Kidney (tissue), 22 donors: ENCODE measurements around the gene QPCTL. TPM values are rescaled to one million over a fixed set of nuclear protein-coding genes. Genes with fewer than 3 reads are reported as not detected.
A peak's percentile ranks its signal among the peaks of the same experiment; 100 is the strongest.

ENCODE experiments used
- DNase-seq, 5 donors: peaks; one replicate each; pipeline ENCODE4 v3.0.0-alpha.2; 2013 to 2020
- FAIRE-seq: peaks from 2 replicates; lab custom pipeline; 2012; peaks lifted over from hg19 to GRCh38; lab: Jason Lieb, UNC
- H3K27ac ChIP-seq, 2 donors: one replicate each; pipeline ENCODE4 v1.7.0; 2013; ENCODE audit warnings: low read depth in 2 of 2, low read length in 2 of 2, inconsistent platforms in 1 of 2
- H3K27me3 ChIP-seq: one replicate; pipeline ENCODE4 v1.7.1; 2013; ENCODE audit warnings: low read length, inconsistent platforms; ENCODE audit not compliant: control insufficient read depth, insufficient read depth
- H3K36me3 ChIP-seq, 3 donors: one replicate each; pipeline versions ENCODE4 v1.7.0 to v1.7.1; 2013; ENCODE audit warnings: low read length in 3 of 3, control low read depth in 1 of 3, inconsistent platforms in 1 of 3; ENCODE audit not compliant: insufficient read depth in 3 of 3, control insufficient read depth in 2 of 3
- H3K4me1 ChIP-seq, 3 donors: one replicate each; pipeline versions ENCODE4 v1.7.0 to v1.7.1; 2013; ENCODE audit warnings: low read length in 3 of 3, inconsistent platforms in 1 of 3, low read depth in 1 of 3; ENCODE audit not compliant: control insufficient read depth in 2 of 3, insufficient read depth in 2 of 3
- H3K4me3 ChIP-seq, 3 donors: one replicate each; pipeline versions ENCODE4 v1.7.0 to v1.8.1; 2013; ENCODE audit warnings: low read length in 3 of 3, control low read depth in 1 of 3, inconsistent platforms in 1 of 3
- H3K9ac ChIP-seq, 3 donors: one replicate each; pipeline versions ENCODE4 v1.7.0 to v1.7.1; 2013; ENCODE audit warnings: low read length in 3 of 3, control low read depth in 1 of 3, inconsistent platforms in 1 of 3
- H3K9me3 ChIP-seq, 3 donors: one replicate each; pipeline versions ENCODE4 v1.7.0 to v1.7.1; 2013; ENCODE audit warnings: low read length in 3 of 3, control low read depth in 1 of 3, inconsistent platforms in 1 of 3; ENCODE audit not compliant: control insufficient read depth in 2 of 3, insufficient read depth in 1 of 3
- intact Hi-C: fragments of 100-400 bp; cut with DNase I; formaldehyde crosslinking; loops from one replicate; pipeline ENCODE4 v1.11.1; 2022
- long read RNA-seq, 10 donors: library from polyadenylated mRNA in 1 of 10; unstranded in 1 of 10; transcript quantifications; one replicate each; pipeline ENCODE4 v2.0.0 and lab custom pipeline, GENCODE V29; 2021 to 2026
- polyA plus RNA-seq: library from polyadenylated mRNA; stranded (reverse); fragments of 350-450 nt; fragmentation: Illumina TruSeq; extraction: RNeasy Lipid Tissue Mini Kit (QIAGEN cat#74804); gene quantifications from one replicate; pipeline ENCODE4 v1.2.3, GENCODE V29; 2014; ENCODE audit warnings: low read depth, low replicate concordance; ENCODE audit not compliant: insufficient read depth
- total RNA-seq: library from RNA; stranded (reverse); fragmentation: NEBNext Ultra II Directional; extraction: Animal tissue kit (Norgen Biotek cat#: 25700); gene quantifications from one replicate; pipeline ENCODE4 v1.2.1, GENCODE V29; 2021
- TF ChIP-seq, protein P1 (sequence below): IDR thresholded peaks from 3 replicates; pipeline ENCODE4 v1.5.1; 2012; ENCODE audit warnings: mild to moderate bottlenecking, moderate library complexity, borderline replicate concordance; ENCODE audit not compliant: insufficient read depth; ENCODE audit errors: extremely low read depth
- donor health status: control.
- donor health status: control.
- donor health status: control.
- donor health status: control.
- donor health status: control.
- donor health status: DM: yes; HTN: yes; CAD: no.
- donor health status: Normal renal cell carcinoma (clear cell type).

The QPCTL gene
- total RNA-seq (8.0 TPM), polyA plus RNA-seq (6.8 TPM)
- long read RNA-seq, donor 1, result 0 reads
- long read RNA-seq, donor 2, partial matches to known transcripts, result 0 of 1 reads
- long read RNA-seq, donor 2, other reads (novel, unspliced or antisense), result 0 of 1 reads
- long read RNA-seq, donor 3, partial matches to known transcripts, result 0 of 1 reads
- long read RNA-seq, donor 3, other reads (novel, unspliced or antisense), result 0 of 1 reads
- long read RNA-seq, donor 4, partial matches to known transcripts, result 0 of 1 reads
- long read RNA-seq, donor 4, other reads (novel, unspliced or antisense), result 0 of 1 reads
- long read RNA-seq, donor 5, result 0 reads
- long read RNA-seq, donor 6, partial matches to known transcripts, result 0 of 1 reads
- long read RNA-seq, donor 6, other reads (novel, unspliced or antisense), result 0 of 1 reads
- long read RNA-seq, donor 7, partial matches to known transcripts, result 1 of 3 reads
- long read RNA-seq, donor 7, other reads (novel, unspliced or antisense), result 1 of 3 reads
- long read RNA-seq, donor 8, result 0 reads
- long read RNA-seq, donor 9, result 0 reads
- long read RNA-seq, donor 10, result 0 reads

DNA sequence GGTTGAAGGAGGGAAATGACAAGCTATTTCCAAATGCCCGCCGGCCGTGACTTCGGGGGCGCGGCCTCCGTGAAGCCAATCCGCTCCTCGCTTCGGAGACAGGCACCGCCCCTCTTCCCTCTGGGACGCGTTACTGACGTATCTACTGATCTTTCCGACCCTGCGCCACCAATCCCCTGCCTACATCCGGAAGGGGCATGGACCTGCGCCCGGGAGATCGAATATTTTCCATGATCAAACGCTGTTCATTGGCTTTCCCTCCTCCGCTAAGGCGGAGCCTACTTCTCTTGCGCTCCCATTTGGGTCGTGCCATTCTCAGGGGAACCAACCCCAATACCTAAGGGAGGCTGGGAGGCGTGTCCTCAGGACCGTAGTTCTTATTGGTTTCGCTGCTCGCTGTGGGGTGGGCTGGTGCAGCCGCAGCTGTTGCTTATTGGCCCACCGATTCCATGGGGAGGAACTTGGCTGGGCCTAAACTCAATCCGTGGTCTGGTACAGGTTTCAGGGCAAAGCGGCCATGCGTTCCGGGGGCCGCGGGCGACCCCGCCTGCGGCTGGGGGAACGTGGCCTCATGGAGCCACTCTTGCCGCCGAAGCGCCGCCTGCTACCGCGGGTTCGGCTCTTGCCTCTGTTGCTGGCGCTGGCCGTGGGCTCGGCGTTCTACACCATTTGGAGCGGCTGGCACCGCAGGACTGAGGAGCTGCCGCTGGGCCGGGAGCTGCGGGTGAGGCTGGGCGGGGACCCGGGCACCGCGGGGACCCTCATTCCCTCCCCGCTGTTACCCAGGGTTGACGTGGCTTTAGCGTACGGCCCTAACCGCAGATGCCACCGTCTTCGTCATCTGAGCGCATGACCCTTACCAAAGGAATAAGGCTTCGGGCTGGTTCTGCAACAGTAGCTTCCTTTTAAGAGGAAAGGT lies at the start of gene QPCTL:
TSS of gene QPCTL (plus strand) at position 480 of the 919 bp plus-strand sequence. CDS start at position 518, 38 bp downstream.
- Histone ChIP-seq H3K9me3 (no peaks in the 10 kb centered on the region), H3K36me3 (peaks cover 0 to 14% (median 10%) of the 10 kb centered on the region in 3 donors), H3K4me3 (peak within 1 kb of the TSS; percentile 92 to 95 (median 93)), H3K4me1 (peaks cover 0 to 3% (median 3%) of the 10 kb centered on the region in 3 donors), H3K27me3 (no peaks in the 10 kb centered on the region), H3K9ac (peak within 1 kb of the TSS; percentile 63 to 98 (median 92)), H3K27ac (peak within 1 kb of the TSS; percentile 90 to 96)
- FAIRE-seq (peak; percentile 99), DNase-seq (peak; percentile 98 to 99 (median 99))
- TF ChIP-seq, protein P1, sequence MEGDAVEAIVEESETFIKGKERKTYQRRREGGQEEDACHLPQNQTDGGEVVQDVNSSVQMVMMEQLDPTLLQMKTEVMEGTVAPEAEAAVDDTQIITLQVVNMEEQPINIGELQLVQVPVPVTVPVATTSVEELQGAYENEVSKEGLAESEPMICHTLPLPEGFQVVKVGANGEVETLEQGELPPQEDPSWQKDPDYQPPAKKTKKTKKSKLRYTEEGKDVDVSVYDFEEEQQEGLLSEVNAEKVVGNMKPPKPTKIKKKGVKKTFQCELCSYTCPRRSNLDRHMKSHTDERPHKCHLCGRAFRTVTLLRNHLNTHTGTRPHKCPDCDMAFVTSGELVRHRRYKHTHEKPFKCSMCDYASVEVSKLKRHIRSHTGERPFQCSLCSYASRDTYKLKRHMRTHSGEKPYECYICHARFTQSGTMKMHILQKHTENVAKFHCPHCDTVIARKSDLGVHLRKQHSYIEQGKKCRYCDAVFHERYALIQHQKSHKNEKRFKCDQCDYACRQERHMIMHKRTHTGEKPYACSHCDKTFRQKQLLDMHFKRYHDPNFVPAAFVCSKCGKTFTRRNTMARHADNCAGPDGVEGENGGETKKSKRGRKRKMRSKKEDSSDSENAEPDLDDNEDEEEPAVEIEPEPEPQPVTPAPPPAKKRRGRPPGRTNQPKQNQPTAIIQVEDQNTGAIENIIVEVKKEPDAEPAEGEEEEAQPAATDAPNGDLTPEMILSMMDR, result no peak
- intact Hi-C loops, result no loop called here

DNA sequence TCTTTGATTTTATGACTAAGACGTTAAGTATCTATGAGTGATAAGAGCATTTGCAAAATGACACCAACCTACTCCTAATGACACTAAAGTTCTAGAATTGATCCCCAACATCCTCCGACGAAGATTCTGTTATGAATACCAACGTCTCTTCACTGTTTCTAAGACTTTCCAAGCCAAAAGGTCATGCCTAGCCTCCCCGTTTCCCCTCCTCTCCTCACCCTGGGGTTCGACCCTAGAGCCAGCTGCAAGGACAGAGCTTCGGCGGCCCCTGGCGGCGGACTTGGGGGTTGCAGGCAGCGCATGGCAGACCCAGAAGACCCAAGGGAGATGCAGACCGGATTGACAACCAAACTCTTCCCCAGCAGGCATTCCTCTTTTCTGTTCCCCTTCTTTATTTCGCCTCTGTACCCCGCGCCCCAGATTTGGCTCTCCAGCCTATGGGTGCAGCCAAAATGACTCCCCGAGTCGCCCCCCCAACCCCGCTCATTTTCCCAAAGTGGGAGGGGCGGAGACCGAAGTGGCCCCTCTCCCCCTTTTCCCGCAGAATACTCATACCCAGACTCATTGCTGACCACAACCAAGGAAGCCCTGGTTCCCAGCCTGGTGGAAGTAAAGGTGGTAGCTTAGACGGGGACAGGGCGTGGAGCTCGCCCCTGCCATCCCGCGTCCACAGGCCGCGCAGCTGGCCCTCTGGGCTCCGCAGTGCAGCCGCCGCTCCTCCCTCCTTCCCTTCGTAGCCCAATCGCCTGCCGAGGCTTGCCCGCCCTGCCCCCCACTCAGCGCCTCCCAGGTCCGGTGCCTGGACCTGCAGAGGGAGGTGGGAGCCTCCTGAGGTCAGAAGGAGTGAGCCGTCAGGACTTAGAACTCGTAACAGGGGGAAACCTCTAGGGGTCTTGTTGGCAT lies 49.2 kb upstream of the QPCTL start:
- TF ChIP-seq, protein P1, result peak; percentile 99
- Histone ChIP-seq H3K27me3 (peaks cover 3% of the 10 kb centered on the region), H3K27ac (no peak overlapping the region), H3K36me3 (no peaks in the 10 kb centered on the region), H3K9me3 (no peaks in the 10 kb centered on the region), H3K4me3 (no peak overlapping the region), H3K4me1 (peaks cover 0 to 19% (median 8%) of the 10 kb centered on the region in 3 donors), H3K9ac (no peak overlapping the region)
- intact Hi-C loops, result no loop called here
- DNase-seq, result peak; percentile 89 to 92 (median 91)
- no peak for FAIRE-seq
